H1 (cell line): ENCODE data around the gene ZSWIM6. TPM values are rescaled to one million over a fixed set of nuclear protein-coding genes. Genes with fewer than 3 reads are reported as not detected.

Experiments
- CTCF ChIA-PET: fragments of 300-600 bp; sonication (Branson Sonifier 250); formaldehyde crosslinking; loops from one replicate; lab custom pipeline; 2021; ENCODE audit not compliant: partially characterized antibody; lab: Charles Lee
- POLR2A ChIA-PET: fragments of 300-600 bp; sonication (Branson Sonifier 250); formaldehyde crosslinking; loops from one replicate; lab custom pipeline; 2021; ENCODE audit warnings: inconsistent platforms; ENCODE audit not compliant: partially characterized antibody; lab: Charles Lee
- DNase-seq, 2 experiments: peaks; one replicate each; pipeline versions ENCODE4 v3.0.0 to v3.0.0-alpha.2; 2010 to 2022; ENCODE audit warnings: low spot score in 2 of 2, low read depth in 1 of 2, mixed read lengths in 1 of 2
- FAIRE-seq: peaks from 2 replicates; lab custom pipeline; 2011; peaks lifted over from hg19 to GRCh38; lab: Jason Lieb, UNC
- H2AFZ ChIP-seq: 2 replicates; pipeline ENCODE4 v1.8.1; 2012; ENCODE audit warnings: low read length, inconsistent platforms
- H2AK5ac ChIP-seq: 2 replicates; pipeline ENCODE4 v1.6.1; 2013; ENCODE audit warnings: low read depth, low read length
- H2BK120ac ChIP-seq: replicated peaks from 2 replicates; pipeline ENCODE3; 2013; ENCODE audit warnings: low read depth, low read length, inconsistent platforms
- H2BK12ac ChIP-seq: 2 replicates; pipeline ENCODE4 v1.6.1; 2013; ENCODE audit warnings: low read depth, low read length
- H2BK15ac ChIP-seq: 2 replicates; pipeline ENCODE4 v1.6.1; 2013; ENCODE audit warnings: low read length
- H2BK20ac ChIP-seq: 2 replicates; pipeline ENCODE4 v1.6.1; 2013; ENCODE audit warnings: low read length
- H2BK5ac ChIP-seq: 2 replicates; pipeline ENCODE4 v1.6.1; 2013; ENCODE audit warnings: low read depth, low read length
- H3K14ac ChIP-seq: 2 replicates; pipeline ENCODE4 v1.6.1; 2013; ENCODE audit warnings: inconsistent platforms; ENCODE audit not compliant: insufficient read length
- H3K18ac ChIP-seq: 2 replicates; pipeline ENCODE4 v1.6.1; 2013; ENCODE audit warnings: low read length; ENCODE audit errors: extremely low read depth
- H3K23ac ChIP-seq: 2 replicates; pipeline ENCODE4 v1.6.1; 2013; ENCODE audit warnings: inconsistent platforms; ENCODE audit not compliant: insufficient read length
- H3K23me2 ChIP-seq: 2 replicates; pipeline ENCODE4 v1.6.1; 2013; ENCODE audit warnings: low read depth, low read length
- H3K27ac ChIP-seq: 2 replicates; pipeline ENCODE4 v1.6.1; 2011; ENCODE audit warnings: low read depth, low read length, inconsistent platforms
- H3K27me3 ChIP-seq, 4 experiments: replicated peaks in 1 of 4; 1 replicate in 1 of 4; 2 replicates in 3 of 4; pipeline versions ENCODE4 v1.6.1 to v1.8.1; 2011 to 2013; ENCODE audit warnings: low read length in 3 of 4, mild to moderate bottlenecking in 3 of 4, inconsistent platforms in 2 of 4, mixed read lengths in 2 of 4, moderate library complexity in 1 of 4; ENCODE audit not compliant: control insufficient read depth in 3 of 4, insufficient read depth in 3 of 4; ENCODE audit errors: extremely low read depth in 1 of 4
- H3K36me3 ChIP-seq, 4 experiments: 2 replicates each; pipeline versions ENCODE4 v1.6.1 to v1.8.1; 2011 to 2013; ENCODE audit warnings: mild to moderate bottlenecking in 4 of 4, low read length in 3 of 4, moderate library complexity in 2 of 4, control low read depth in 1 of 4, inconsistent platforms in 1 of 4; ENCODE audit not compliant: insufficient read depth in 4 of 4, control insufficient read depth in 2 of 4
- H3K4ac ChIP-seq: replicated peaks from 2 replicates; pipeline ENCODE3; 2013; ENCODE audit warnings: low read length, low read depth, mixed read lengths, inconsistent platforms; ENCODE audit not compliant: insufficient read length
- H3K4me1 ChIP-seq, 4 experiments: replicated peaks in 1 of 4; 1 replicate in 1 of 4; 2 replicates in 3 of 4; pipeline versions ENCODE4 v1.6.1 to v1.8.1; 2011 to 2013; ENCODE audit warnings: low read length in 3 of 4, inconsistent platforms in 2 of 4, mixed read lengths in 1 of 4; ENCODE audit not compliant: insufficient read depth in 4 of 4, control insufficient read depth in 3 of 4
- H3K4me2 ChIP-seq, 2 experiments: 2 replicates each; pipeline versions ENCODE4 v1.6.1 to v1.8.1; 2011 to 2013; ENCODE audit warnings: low read depth in 2 of 2, low read length in 2 of 2, control low read depth in 1 of 2, inconsistent platforms in 1 of 2, mild to moderate bottlenecking in 1 of 2; ENCODE audit not compliant: insufficient read depth in 1 of 2
- H3K4me3 ChIP-seq, 4 experiments: fragments of 200-600, 300-600 bp in 1 of 4; sonication (generic), shearing (Covaris generic), sonication (Bioruptor Twin) in 1 of 4; 2 replicates each; pipeline versions ENCODE4 v1.5.1 to v1.8.1; 2011 to 2016; ENCODE audit warnings: low read length in 4 of 4, low read depth in 3 of 4, control low read depth in 2 of 4, inconsistent platforms in 2 of 4, mild to moderate bottlenecking in 2 of 4, mixed read lengths in 1 of 4, moderate library complexity in 1 of 4; ENCODE audit not compliant: insufficient read depth in 2 of 4; ENCODE audit errors: extremely low read depth in 1 of 4
- H3K56ac ChIP-seq: replicated peaks from 2 replicates; pipeline ENCODE3; 2013; ENCODE audit warnings: low read depth, mild to moderate bottlenecking, mixed read lengths, low read length, inconsistent platforms; ENCODE audit not compliant: insufficient read length
- H3K79me1 ChIP-seq: 2 replicates; pipeline ENCODE4 v1.6.1; 2013; ENCODE audit warnings: low read depth, low read length, control low read depth
- H3K79me2 ChIP-seq, 2 experiments: 2 replicates each; pipeline versions ENCODE4 v1.6.1 to v1.8.1; 2012 to 2013; ENCODE audit warnings: low read length in 2 of 2, mild to moderate bottlenecking in 2 of 2, inconsistent platforms in 1 of 2; ENCODE audit not compliant: insufficient read depth in 2 of 2, control insufficient read depth in 1 of 2
- H3K9ac ChIP-seq, 4 experiments: replicated peaks in 1 of 4; 1 replicate in 1 of 4; 2 replicates in 3 of 4; pipeline versions ENCODE4 v1.6.1 to v1.8.1; 2011 to 2013; ENCODE audit warnings: low read depth in 3 of 4, low read length in 3 of 4, control low read depth in 2 of 4, mild to moderate bottlenecking in 2 of 4, moderate library complexity in 2 of 4, inconsistent platforms in 1 of 4; ENCODE audit errors: extremely low read depth in 1 of 4
- H3K9me3 ChIP-seq, 2 experiments: 2 replicates each; pipeline versions ENCODE4 v1.6.1 to v1.8.1; 2012 to 2013; ENCODE audit warnings: mild to moderate bottlenecking in 2 of 2, moderate library complexity in 2 of 2, control low read depth in 1 of 2, inconsistent platforms in 1 of 2, low read depth in 1 of 2, low read length in 1 of 2, mixed read lengths in 1 of 2; ENCODE audit not compliant: insufficient read depth in 2 of 2
- H4K20me1 ChIP-seq, 2 experiments: replicated peaks in 1 of 2; 2 replicates each; pipeline versions ENCODE3 to v1.8.1; 2011 to 2013; ENCODE audit warnings: inconsistent platforms in 2 of 2, low read length in 2 of 2, mild to moderate bottlenecking in 1 of 2; ENCODE audit not compliant: insufficient read depth in 2 of 2, control insufficient read depth in 1 of 2
- H4K5ac ChIP-seq: 2 replicates; pipeline ENCODE4 v1.6.1; 2013; ENCODE audit warnings: low read length, low read depth, mixed read lengths, inconsistent platforms; ENCODE audit not compliant: insufficient read length
- H4K8ac ChIP-seq: 2 replicates; pipeline ENCODE4 v1.8.0; 2013; ENCODE audit warnings: mild to moderate bottlenecking, moderate library complexity, low read length, inconsistent platforms; ENCODE audit not compliant: insufficient read depth; ENCODE audit errors: extremely low read depth
- H4K91ac ChIP-seq: replicated peaks from 2 replicates; pipeline ENCODE3; 2013; ENCODE audit warnings: low read length, mixed read lengths, inconsistent platforms; ENCODE audit not compliant: insufficient read length
- EP300 ChIP-seq, 2 experiments: IDR thresholded peaks; 1 replicate in 1 of 2; 2 replicates in 1 of 2; pipeline ENCODE4 v1.6.1; 2011 to 2012; ENCODE audit warnings: low read depth in 2 of 2, low read length in 2 of 2, mild to moderate bottlenecking in 2 of 2, borderline replicate concordance in 1 of 2, inconsistent platforms in 1 of 2, moderate library complexity in 1 of 2
- EZH2 ChIP-seq: fragments of 200-600 bp; sonication (generic); IDR thresholded peaks from 2 replicates; pipeline ENCODE4 v1.7.1; 2012; ENCODE audit warnings: low read depth, mild to moderate bottlenecking, moderate library complexity, low read length, inconsistent platforms; ENCODE audit not compliant: severe bottlenecking
- FOSL1 ChIP-seq: IDR thresholded peaks from 2 replicates; pipeline ENCODE4 v1.6.1; 2011; ENCODE audit warnings: mild to moderate bottlenecking, low read depth, low read length, moderate library complexity; ENCODE audit not compliant: insufficient read depth
- HDAC2 ChIP-seq, 2 experiments: fragments of 300-600 bp in 1 of 2; sonication (generic) in 1 of 2; IDR thresholded peaks; 2 replicates each; pipeline ENCODE4 v1.6.1; 2011 to 2012; ENCODE audit warnings: low read depth in 2 of 2, low read length in 2 of 2, mild to moderate bottlenecking in 2 of 2, moderate library complexity in 2 of 2, borderline replicate concordance in 1 of 2, inconsistent platforms in 1 of 2
- HDAC6 ChIP-seq: IDR thresholded peaks from one replicate; pipeline ENCODE4 v1.7.1; 2012; ENCODE audit warnings: low read depth, mild to moderate bottlenecking, inconsistent platforms, low read length, moderate library complexity
- JUN ChIP-seq: IDR thresholded peaks from 2 replicates; pipeline ENCODE4 v1.6.1; 2011; ENCODE audit warnings: low read depth, mild to moderate bottlenecking, improper control_type of control experiment, low read length
- JUND ChIP-seq: IDR thresholded peaks from 2 replicates; pipeline ENCODE4 v1.6.1; 2011; ENCODE audit warnings: mild to moderate bottlenecking, improper control_type of control experiment, low read length
- PHF8 ChIP-seq: fragments of 200-600 bp; sonication (generic); conservative IDR thresholded peaks from 2 replicates; pipeline ENCODE4 v1.7.1; 2012; ENCODE audit warnings: low read depth, mild to moderate bottlenecking, inconsistent platforms, low read length, moderate library complexity
- RBBP5 ChIP-seq: IDR thresholded peaks from 2 replicates; pipeline ENCODE4 v1.7.1; 2012; ENCODE audit warnings: low read depth, mild to moderate bottlenecking, inconsistent platforms, low read length, moderate library complexity, borderline replicate concordance
- SIRT6 ChIP-seq: IDR thresholded peaks from one replicate; pipeline ENCODE4 v1.7.1; 2012; ENCODE audit warnings: low read length, inconsistent platforms
- SIX5 ChIP-seq: IDR thresholded peaks from 2 replicates; pipeline ENCODE4 v1.6.1; 2011; ENCODE audit warnings: mild to moderate bottlenecking, low read depth, low read length
- SP2 ChIP-seq: IDR thresholded peaks from 2 replicates; pipeline ENCODE4 v1.6.1; 2012; ENCODE audit warnings: mild to moderate bottlenecking, low read length, inconsistent platforms
- SP4 ChIP-seq: IDR thresholded peaks from 2 replicates; pipeline ENCODE4 v1.6.1; 2012; ENCODE audit warnings: low read length, inconsistent platforms
- TEAD4 ChIP-seq: IDR thresholded peaks from 2 replicates; pipeline ENCODE4 v1.6.1; 2012; ENCODE audit warnings: low read depth, low read length, inconsistent platforms, mixed read lengths
- YY1 ChIP-seq: IDR thresholded peaks from 2 replicates; pipeline ENCODE4 v1.6.1; 2011; ENCODE audit warnings: low read depth, mild to moderate bottlenecking, low read length
- WGBS, 2 experiments: shearing (Covaris generic) in 1 of 2; methylation state at CpG; one replicate each; pipeline versions ENCODE4 v1.1.6 to v1.1.7; 2013 to 2015; ENCODE audit warnings: low lambda C conversion rate in 2 of 2, mixed read lengths in 2 of 2, inconsistent platforms in 1 of 2, low coverage in 1 of 2, missing lambda C conversion rate in 1 of 2; ENCODE audit not compliant: insufficient replicate concordance in 2 of 2, insufficient coverage in 1 of 2, insufficient read length in 1 of 2; ENCODE audit errors: extremely low coverage in 1 of 2, missing lambda C conversion rate in 1 of 2; 5-methylcytosine and 5-hydroxymethylcytosine counted together
- polyA plus RNA-seq, 7 experiments: library from polyadenylated mRNA; depleted of rRNA in 3 of 7; stranded (reverse) in 5 of 7; unstranded in 2 of 7; fragments of >200 nt in 5 of 7; fragments of 200-250 nt in 2 of 7; gene quantifications; 1 replicate in 5 of 7; 2 replicates in 1 of 7; 4 replicates in 1 of 7; pipeline versions ENCODE4 v1.2.1 to v1.2.3, GENCODE V29; 2011 to 2013; ENCODE audit warnings: missing spikeins in 2 of 7, mixed read lengths in 2 of 7
- total RNA-seq: library from RNA; stranded (reverse); fragmentation: NEBNext Ultra II Directional; extraction: Animal tissue kit (Norgen Biotek cat#: 25700); gene quantifications from 2 replicates; pipeline ENCODE4 v1.2.1, GENCODE V29; 2021

Gene ZSWIM6
- total and polyA plus RNA-seq, 2 of the 8 experiments (the other 6 are each of a cell fraction or from before 2014, with no cell fraction given), result 7.9 to 12.4 TPM

DNA sequence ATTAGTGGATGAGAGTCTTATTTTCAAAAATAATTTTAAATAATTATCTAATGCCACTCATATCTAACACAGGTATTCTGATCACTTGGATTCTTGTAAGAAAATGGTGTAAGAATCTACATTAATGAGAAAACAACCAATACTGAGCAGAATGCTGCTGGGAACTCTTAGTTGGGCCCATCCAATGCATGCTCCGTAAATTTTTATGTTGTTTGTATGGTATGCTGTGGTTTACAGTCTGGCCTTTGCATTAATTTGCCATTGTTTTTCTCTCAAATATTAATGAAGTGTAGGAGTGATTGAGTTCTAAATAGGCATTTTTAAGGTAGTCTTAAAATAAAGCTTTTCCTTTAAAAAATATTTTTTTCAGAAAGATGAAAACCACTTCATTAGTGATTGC, 133.4 kb downstream of the ZSWIM6 start:
- Histone ChIP-seq H3K4me1 (peaks cover 0 to 8% (median 2%) of the 10 kb centered on the region in 4 experiments; a peak in 1 of 7 replicates), H2AK5ac (no peak overlapping the region), H2AFZ (no peak overlapping the region), H2BK15ac (no peak overlapping the region), H3K9ac (no peak overlapping the region), H3K79me2 (peaks cover 0 to 27% of the 10 kb centered on the region in 2 experiments; a peak in 2 of 4 replicates), H2BK120ac (no peak overlapping the region), H3K23ac (no peak overlapping the region), H3K27ac (no peak overlapping the region), H3K4me3 (no peak overlapping the region), H3K56ac (no peak overlapping the region), H3K36me3 (no peaks in the 10 kb centered on the region; a peak in 1 of 8 replicates), H4K20me1 (peaks cover 0 to 2% of the 10 kb centered on the region in 2 experiments), H3K79me1 (no peaks in the 10 kb centered on the region; the same call in 1 of the 2 replicates), H4K8ac (no peak overlapping the region), H3K4ac (no peak overlapping the region), H3K4me2 (no peak overlapping the region), H3K27me3 (no peaks in the 10 kb centered on the region), H2BK5ac (no peak overlapping the region), H3K18ac (no peak overlapping the region), H2BK12ac (no peak overlapping the region), H3K14ac (no peak overlapping the region), H3K9me3 (no peaks in the 10 kb centered on the region), H4K91ac (no peak overlapping the region), H4K5ac (no peak overlapping the region), H3K23me2 (no peaks in the 10 kb centered on the region), H2BK20ac (no peak overlapping the region)
- 94% methylated on average over 1 of the region's 1 CpG; no CpG with 5 or more reads in 1 of the 2 experiments for WGBS, 2 experiments
- DNase-seq, result no peak
- CTCF ChIA-PET, result no interaction called here
- no peak for FAIRE-seq
- POLR2A ChIA-PET, result interaction anchor here (0.6 kb wide), 1 partner anchor 559 kb away, joined by 3 read pairs; no protein-coding TSS in a partner anchor
- TF ChIP-seq EP300 (IDR thresholded peaks at IDR 0.05; ENCODE audit: borderline replicate concordance in 1 of 2, low read depth in 2 of 2, low read length in 2 of 2) (no peak), PHF8 (no peak), HDAC2 (IDR thresholded peaks at IDR 0.05; ENCODE audit: borderline replicate concordance in 1 of 2, low read depth in 2 of 2, low read length in 2 of 2) (no peak), FOSL1 (no peak), EZH2 (no peak), SP2 (no peak), SP4 (no peak), HDAC6 (no peak), YY1 (no peak), SIX5 (no peak), SIRT6 (no peak), JUND (no peak), JUN (no peak), TEAD4 (no peak), RBBP5 (no peak)
